H9 (cell line): ENCODE measurements around the gene BORA. TPM values are rescaled to one million over a fixed set of nuclear protein-coding genes. Genes with fewer than 3 reads are reported as not detected.

Source experiments
- DNase-seq: peaks from one replicate; pipeline ENCODE4 v3.0.0-alpha.2; 2017
- H2AFZ ChIP-seq: one replicate; pipeline ENCODE4 v1.6.1; 2013; ENCODE audit warnings: mild to moderate bottlenecking, low read length, control low read depth, moderate library complexity
- H2AK5ac ChIP-seq: 2 replicates; pipeline ENCODE4 v1.6.1; 2013; ENCODE audit warnings: low read length, control low read depth, mixed read lengths; ENCODE audit not compliant: insufficient read length
- H2BK120ac ChIP-seq: one replicate; pipeline ENCODE4 v1.6.1; 2013; ENCODE audit warnings: low read depth, mild to moderate bottlenecking, low read length, control low read depth, inconsistent platforms; ENCODE audit not compliant: poor library complexity, severe bottlenecking
- H2BK12ac ChIP-seq: 2 replicates; pipeline ENCODE4 v1.6.1; 2013; ENCODE audit warnings: low read length, control low read depth, mixed read lengths, low read depth; ENCODE audit not compliant: insufficient read length
- H2BK15ac ChIP-seq: 2 replicates; pipeline ENCODE4 v1.6.1; 2013; ENCODE audit warnings: low read depth, low read length, control low read depth
- H2BK20ac ChIP-seq: one replicate; pipeline ENCODE4 v1.6.1; 2013; ENCODE audit warnings: low read depth, mild to moderate bottlenecking, low read length, control low read depth, inconsistent platforms; ENCODE audit not compliant: poor library complexity, severe bottlenecking
- H2BK5ac ChIP-seq: 2 replicates; pipeline ENCODE4 v1.6.1; 2013; ENCODE audit warnings: low read length, control low read depth, mixed read lengths; ENCODE audit not compliant: insufficient read length
- H3K14ac ChIP-seq: 2 replicates; pipeline ENCODE4 v1.6.1; 2013; ENCODE audit warnings: low read length, control low read depth; ENCODE audit not compliant: insufficient read depth
- H3K18ac ChIP-seq: 2 replicates; pipeline ENCODE4 v1.6.1; 2013; ENCODE audit warnings: low read depth, mild to moderate bottlenecking, mixed read lengths, low read length, control low read depth; ENCODE audit not compliant: insufficient read length
- H3K23ac ChIP-seq: 2 replicates; pipeline ENCODE4 v1.6.1; 2013; ENCODE audit warnings: low read length, control low read depth, mixed read lengths, low read depth; ENCODE audit not compliant: insufficient read length
- H3K23me2 ChIP-seq: 2 replicates; pipeline ENCODE4 v1.6.1; 2013; ENCODE audit warnings: low read depth, mild to moderate bottlenecking, mixed read lengths, low read length, control low read depth; ENCODE audit not compliant: insufficient read length, poor library complexity, severe bottlenecking
- H3K27ac ChIP-seq: 2 replicates; pipeline ENCODE4 v1.5.1; 2013; ENCODE audit warnings: low read length, control low read depth, mixed read lengths, low read depth; ENCODE audit not compliant: insufficient read length
- H3K27me3 ChIP-seq: 2 replicates; pipeline ENCODE4 v1.6.1; 2013; ENCODE audit warnings: low read length, control low read depth, inconsistent platforms; ENCODE audit not compliant: insufficient read depth
- H3K4ac ChIP-seq: 2 replicates; pipeline ENCODE4 v1.6.1; 2013; ENCODE audit warnings: low read depth, mild to moderate bottlenecking, control low read depth, inconsistent platforms, low read length, moderate library complexity
- H3K4me1 ChIP-seq: 2 replicates; pipeline ENCODE4 v1.6.1; 2013; ENCODE audit warnings: low read length, control low read depth, inconsistent platforms; ENCODE audit not compliant: insufficient read depth
- H3K4me2 ChIP-seq: 2 replicates; pipeline ENCODE4 v1.6.1; 2013; ENCODE audit warnings: low read length, control low read depth, mixed read lengths; ENCODE audit not compliant: insufficient read length, insufficient read depth
- H3K56ac ChIP-seq: 2 replicates; pipeline ENCODE4 v1.6.1; 2013; ENCODE audit warnings: low read depth, mild to moderate bottlenecking, mixed read lengths, low read length, control low read depth; ENCODE audit not compliant: insufficient read length
- H3K79me1 ChIP-seq: 2 replicates; pipeline ENCODE4 v1.6.1; 2013; ENCODE audit warnings: low read depth, mild to moderate bottlenecking, moderate library complexity, low read length, control low read depth, inconsistent platforms; ENCODE audit not compliant: insufficient read depth, poor library complexity, severe bottlenecking
- H3K79me2 ChIP-seq: 2 replicates; pipeline ENCODE4 v1.6.1; 2013; ENCODE audit warnings: low read length, control low read depth, inconsistent platforms; ENCODE audit not compliant: insufficient read depth
- H3K9ac ChIP-seq: 2 replicates; pipeline ENCODE4 v1.6.1; 2013; ENCODE audit warnings: low read length, control low read depth, mixed read lengths; ENCODE audit not compliant: insufficient read length; ENCODE audit errors: extremely low read depth
- H3K9me3 ChIP-seq: one replicate; pipeline ENCODE4 v1.6.1; 2013; ENCODE audit warnings: low read depth, low read length, inconsistent platforms; ENCODE audit not compliant: control insufficient read depth
- H3T11ph ChIP-seq: one replicate; pipeline ENCODE4 v1.6.1; 2013; ENCODE audit warnings: mild to moderate bottlenecking, low read length, control low read depth, inconsistent platforms
- H4K20me1 ChIP-seq: one replicate; pipeline ENCODE4 v1.6.1; 2013; ENCODE audit not compliant: control insufficient read depth, insufficient read length, insufficient read depth
- H4K5ac ChIP-seq: 2 replicates; pipeline ENCODE4 v1.6.1; 2013; ENCODE audit warnings: low read depth, mild to moderate bottlenecking, mixed read lengths, low read length, control low read depth; ENCODE audit not compliant: insufficient read length
- H4K8ac ChIP-seq: replicated peaks from 2 replicates; pipeline ENCODE4 v1.6.1; 2013; ENCODE audit warnings: low read length, control low read depth, mixed read lengths, low read depth; ENCODE audit not compliant: insufficient read length
- H4K91ac ChIP-seq: 2 replicates; pipeline ENCODE4 v1.6.1; 2013; ENCODE audit warnings: low read depth, mild to moderate bottlenecking, moderate library complexity, mixed read lengths, low read length, control low read depth; ENCODE audit not compliant: insufficient read length
- H3K27ac Mint-ChIP-seq, 3 experiments: 2 replicates in 2 of 3; 3 replicates in 1 of 3; pipeline ENCODE4 v1.8.0; 2020 to 2021; ENCODE audit warnings: mixed read lengths in 3 of 3, mild to moderate bottlenecking in 1 of 3, moderate library complexity in 1 of 3
- H3K27me3 Mint-ChIP-seq: 2 replicates; pipeline ENCODE4 v1.8.0; 2021; ENCODE audit warnings: low read depth, mild to moderate bottlenecking, moderate library complexity, mixed read lengths
- H3K36me3 Mint-ChIP-seq, 3 experiments: 2 replicates in 2 of 3; 3 replicates in 1 of 3; pipeline ENCODE4 v1.8.0; 2020 to 2021; ENCODE audit warnings: low read depth in 3 of 3, mixed read lengths in 3 of 3; ENCODE audit not compliant: insufficient read depth in 1 of 3
- H3K4me1 Mint-ChIP-seq, 2 experiments: 2 replicates each; pipeline ENCODE4 v1.8.0; 2020; ENCODE audit warnings: mixed read lengths in 2 of 2
- H3K4me3 Mint-ChIP-seq, 2 experiments: 2 replicates in 1 of 2; 3 replicates in 1 of 2; pipeline ENCODE4 v1.8.0; 2020 to 2021; ENCODE audit warnings: mild to moderate bottlenecking in 2 of 2, mixed read lengths in 2 of 2, moderate library complexity in 1 of 2
- H3K9me3 Mint-ChIP-seq, 2 experiments: 2 replicates in 1 of 2; 3 replicates in 1 of 2; pipeline ENCODE4 v1.8.0; 2020; ENCODE audit warnings: mild to moderate bottlenecking in 2 of 2, mixed read lengths in 2 of 2, moderate library complexity in 1 of 2
- WGBS: extraction: QIAGEN DNeasy Blood & Tissue Kit; methylation state at CpG from one replicate; pipeline ENCODE4 v1.1.7; 2013; ENCODE audit warnings: missing lambda C conversion rate, low lambda C conversion rate, mixed read lengths; ENCODE audit not compliant: insufficient read length; ENCODE audit errors: extremely low coverage; 5-methylcytosine and 5-hydroxymethylcytosine counted together
- total RNA-seq: library from RNA; stranded (reverse); gene quantifications from 2 replicates; pipeline ENCODE4 v1.2.1, GENCODE V29; 2021
- TF ChIP-seq, protein P1 (sequence below): fragments of 200-600 bp; sonication (generic); conservative IDR thresholded peaks from 3 replicates; pipeline ENCODE4 v1.8.0; 2021; ENCODE audit warnings: antibody characterized with exemption, mild to moderate bottlenecking

The BORA gene
- total RNA-seq, 1 experiment from 2014 or later: 16.5 TPM

GRCh38 chr13:72696579-72696978 is 31.1 kb upstream of the BORA start:
- Histone ChIP-seq H3K4ac (no peak overlapping the region), H4K20me1 (no peaks in the 10 kb centered on the region)

More at GRCh38 chr13:72696579-72696978, 31.1 kb upstream of the BORA start:
- Histone ChIP-seq H3K18ac (no peak overlapping the region), H2AK5ac (no peak overlapping the region), H2AFZ (no peak overlapping the region), H3K27me3 (no peaks in the 10 kb centered on the region), H3K4me1 (no peaks in the 10 kb centered on the region), H3K27ac (no peak overlapping the region), H3K9ac (no peak overlapping the region), H3K23ac (no peak overlapping the region), H3K9me3 (peaks cover 7% of the 10 kb centered on the region), H2BK5ac (no peak overlapping the region), H2BK20ac (no peak overlapping the region), H3K79me1 (no peaks in the 10 kb centered on the region), H3K56ac (no peak overlapping the region), H3K4me2 (no peak overlapping the region), H3K14ac (no peak overlapping the region), H3T11ph (no peak overlapping the region), H4K91ac (no peak overlapping the region), H3K23me2 (no peaks in the 10 kb centered on the region), H2BK15ac (no peak overlapping the region), H4K8ac (no peak overlapping the region), H2BK120ac (no peak overlapping the region), H2BK12ac (no peak overlapping the region), H4K5ac (no peak overlapping the region), H3K79me2 (no peaks in the 10 kb centered on the region)
- H3K9me3 Mint-ChIP-seq: peaks cover 21 to 23% of the 10 kb centered on the region in 2 experiments
- H3K4me1 Mint-ChIP-seq: no peaks in the 10 kb centered on the region
- TF ChIP-seq, protein P1, sequence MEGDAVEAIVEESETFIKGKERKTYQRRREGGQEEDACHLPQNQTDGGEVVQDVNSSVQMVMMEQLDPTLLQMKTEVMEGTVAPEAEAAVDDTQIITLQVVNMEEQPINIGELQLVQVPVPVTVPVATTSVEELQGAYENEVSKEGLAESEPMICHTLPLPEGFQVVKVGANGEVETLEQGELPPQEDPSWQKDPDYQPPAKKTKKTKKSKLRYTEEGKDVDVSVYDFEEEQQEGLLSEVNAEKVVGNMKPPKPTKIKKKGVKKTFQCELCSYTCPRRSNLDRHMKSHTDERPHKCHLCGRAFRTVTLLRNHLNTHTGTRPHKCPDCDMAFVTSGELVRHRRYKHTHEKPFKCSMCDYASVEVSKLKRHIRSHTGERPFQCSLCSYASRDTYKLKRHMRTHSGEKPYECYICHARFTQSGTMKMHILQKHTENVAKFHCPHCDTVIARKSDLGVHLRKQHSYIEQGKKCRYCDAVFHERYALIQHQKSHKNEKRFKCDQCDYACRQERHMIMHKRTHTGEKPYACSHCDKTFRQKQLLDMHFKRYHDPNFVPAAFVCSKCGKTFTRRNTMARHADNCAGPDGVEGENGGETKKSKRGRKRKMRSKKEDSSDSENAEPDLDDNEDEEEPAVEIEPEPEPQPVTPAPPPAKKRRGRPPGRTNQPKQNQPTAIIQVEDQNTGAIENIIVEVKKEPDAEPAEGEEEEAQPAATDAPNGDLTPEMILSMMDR: no peak; the same call in 2 of the 3 replicates
- peaks cover 10 to 20% (median 13%) of the 10 kb centered on the region in 3 experiments for H3K36me3 Mint-ChIP-seq
- no peak overlapping the region for H3K4me3 Mint-ChIP-seq
- WGBS: no CpG with 5 or more reads among the region's 1 CpG
- no peak for DNase-seq
- H3K27ac Mint-ChIP-seq: no peak overlapping the region
- no peaks in the 10 kb centered on the region; the same call in 1 of the 2 replicates for H3K27me3 Mint-ChIP-seq
